ENCODE data around the gene ADARB2.

ADARB2 gene

DNA sequence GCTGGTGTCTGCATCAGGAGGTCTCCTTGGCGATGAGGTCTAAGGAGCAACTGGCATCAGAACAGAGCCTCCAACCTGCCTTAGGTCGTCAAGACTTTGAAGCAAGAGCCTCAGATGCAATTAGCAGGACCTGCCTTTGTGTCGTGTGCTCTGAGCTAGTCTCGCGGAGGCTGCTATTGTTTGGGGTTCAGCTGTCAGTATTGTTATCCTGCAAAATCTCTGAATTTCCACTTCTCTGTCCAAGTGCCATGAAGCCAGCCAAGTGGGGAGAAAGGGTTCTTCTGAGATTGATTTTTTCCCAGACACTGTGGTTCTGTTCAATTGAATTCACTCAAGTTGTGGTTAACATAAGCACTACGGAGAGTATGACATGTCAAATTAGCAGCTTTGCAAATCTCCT is 78.7 kb downstream of the ADARB2 start:
- TF ChIP-seq, protein P1, sequence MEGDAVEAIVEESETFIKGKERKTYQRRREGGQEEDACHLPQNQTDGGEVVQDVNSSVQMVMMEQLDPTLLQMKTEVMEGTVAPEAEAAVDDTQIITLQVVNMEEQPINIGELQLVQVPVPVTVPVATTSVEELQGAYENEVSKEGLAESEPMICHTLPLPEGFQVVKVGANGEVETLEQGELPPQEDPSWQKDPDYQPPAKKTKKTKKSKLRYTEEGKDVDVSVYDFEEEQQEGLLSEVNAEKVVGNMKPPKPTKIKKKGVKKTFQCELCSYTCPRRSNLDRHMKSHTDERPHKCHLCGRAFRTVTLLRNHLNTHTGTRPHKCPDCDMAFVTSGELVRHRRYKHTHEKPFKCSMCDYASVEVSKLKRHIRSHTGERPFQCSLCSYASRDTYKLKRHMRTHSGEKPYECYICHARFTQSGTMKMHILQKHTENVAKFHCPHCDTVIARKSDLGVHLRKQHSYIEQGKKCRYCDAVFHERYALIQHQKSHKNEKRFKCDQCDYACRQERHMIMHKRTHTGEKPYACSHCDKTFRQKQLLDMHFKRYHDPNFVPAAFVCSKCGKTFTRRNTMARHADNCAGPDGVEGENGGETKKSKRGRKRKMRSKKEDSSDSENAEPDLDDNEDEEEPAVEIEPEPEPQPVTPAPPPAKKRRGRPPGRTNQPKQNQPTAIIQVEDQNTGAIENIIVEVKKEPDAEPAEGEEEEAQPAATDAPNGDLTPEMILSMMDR (IDR thresholded peaks at IDR 0.05; ENCODE audit: low read depth, low read length), result no peak
- Histone ChIP-seq H3K36me3 (no peaks in the 10 kb centered on the region), H3K9me3 (no peaks in the 10 kb centered on the region), H3K4me3 (ENCODE audit: low read depth, low read length) (no peak overlapping the region), H3K27me3 (no peaks in the 10 kb centered on the region), H3K4me1 (no peaks in the 10 kb centered on the region)
- DNase-seq, result no peak

DNA sequence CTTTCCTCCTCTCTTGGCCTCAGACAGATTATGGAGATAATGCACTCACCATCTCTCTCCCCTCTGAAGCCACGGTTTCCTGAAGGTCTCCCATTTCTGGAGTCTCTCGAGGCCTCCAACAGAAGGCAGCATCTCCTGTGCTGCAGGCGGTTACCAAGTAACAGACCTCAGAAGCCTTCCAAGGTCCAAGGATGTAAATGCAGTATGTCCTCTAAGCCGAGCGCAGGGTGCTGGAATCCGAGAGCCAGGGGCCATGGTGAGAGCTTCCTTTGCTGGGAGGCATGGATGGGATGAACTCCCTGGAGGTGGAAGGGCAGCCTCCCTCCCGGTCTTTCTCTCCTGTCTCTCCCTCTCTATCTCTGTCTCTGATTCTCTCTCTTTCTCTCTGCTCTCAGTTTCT is 79.8 kb downstream of the ADARB2 start:
- DNase-seq, result no peak
- Histone ChIP-seq H3K27me3 (no peaks in the 10 kb centered on the region), H3K36me3 (no peaks in the 10 kb centered on the region), H3K4me3 (ENCODE audit: low read depth, low read length) (no peak overlapping the region), H3K9me3 (no peaks in the 10 kb centered on the region), H3K4me1 (no peaks in the 10 kb centered on the region)
- TF ChIP-seq, protein P1 (IDR thresholded peaks at IDR 0.05; ENCODE audit: low read depth, low read length), result no peak

DNA sequence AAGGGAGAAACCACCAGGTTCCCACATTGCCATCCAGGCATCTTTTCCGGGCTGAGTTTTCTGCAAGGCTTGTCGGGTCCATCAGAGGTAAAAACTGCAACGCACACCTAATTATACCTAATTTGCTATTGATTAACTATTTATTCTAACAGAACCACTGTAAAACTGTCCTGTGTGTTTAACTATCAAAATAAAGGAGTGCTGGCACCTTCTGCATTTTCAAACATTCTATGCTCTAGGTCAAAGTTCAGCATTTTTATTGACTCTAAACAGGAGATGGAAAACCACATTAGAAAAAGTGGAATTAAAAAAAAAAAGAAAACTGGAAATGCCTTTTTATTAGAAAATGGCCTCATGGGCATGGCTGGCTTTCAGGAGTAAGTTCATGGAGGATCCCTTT is 82.0 kb downstream of the ADARB2 start:
- no peaks in the 10 kb centered on the region for H3K9me3 ChIP-seq
- no peak overlapping the region for H3K4me3 ChIP-seq (ENCODE audit: low read depth, low read length)
- no peaks in the 10 kb centered on the region for H3K27me3 ChIP-seq
- DNase-seq, result no peak
- no peaks in the 10 kb centered on the region for H3K4me1 ChIP-seq
- no peaks in the 10 kb centered on the region for H3K36me3 ChIP-seq
- TF ChIP-seq, protein P1 (IDR thresholded peaks at IDR 0.05; ENCODE audit: low read depth, low read length), result no peak

DNA sequence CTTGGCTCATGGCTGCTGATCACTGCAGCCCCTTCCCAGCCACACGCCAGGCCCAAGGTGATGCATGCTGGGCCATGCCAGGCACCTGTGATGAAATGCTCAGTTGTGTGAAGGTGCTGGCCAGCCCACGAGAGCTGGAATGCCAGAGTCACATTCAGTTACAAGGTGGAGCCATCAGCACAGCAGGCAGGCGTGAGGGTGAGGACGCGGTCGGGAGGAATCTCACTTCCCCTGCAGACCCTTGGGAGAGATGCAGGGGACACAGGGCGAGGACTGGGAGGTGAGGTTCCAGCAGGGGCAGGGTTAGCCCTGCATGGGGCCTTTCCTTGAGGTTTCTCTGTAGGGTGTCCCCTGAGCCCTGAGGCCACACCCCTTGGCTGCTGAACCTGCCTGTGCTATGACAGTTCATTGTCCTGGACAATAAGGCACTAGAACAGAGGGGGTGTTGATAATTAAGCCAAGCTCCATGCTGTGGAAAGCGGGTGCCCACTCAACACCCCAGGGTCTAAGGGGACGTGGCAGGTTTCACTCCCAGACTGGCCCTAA is 82.4 kb downstream of the ADARB2 start:
- Histone ChIP-seq H3K4me3 (ENCODE audit: low read depth, low read length) (no peak overlapping the region), H3K4me1 (no peaks in the 10 kb centered on the region), H3K36me3 (no peaks in the 10 kb centered on the region), H3K9me3 (no peaks in the 10 kb centered on the region), H3K27me3 (no peaks in the 10 kb centered on the region)
- TF ChIP-seq, protein P1 (IDR thresholded peaks at IDR 0.05; ENCODE audit: low read depth, low read length), result no peak
- no peak for DNase-seq

DNA sequence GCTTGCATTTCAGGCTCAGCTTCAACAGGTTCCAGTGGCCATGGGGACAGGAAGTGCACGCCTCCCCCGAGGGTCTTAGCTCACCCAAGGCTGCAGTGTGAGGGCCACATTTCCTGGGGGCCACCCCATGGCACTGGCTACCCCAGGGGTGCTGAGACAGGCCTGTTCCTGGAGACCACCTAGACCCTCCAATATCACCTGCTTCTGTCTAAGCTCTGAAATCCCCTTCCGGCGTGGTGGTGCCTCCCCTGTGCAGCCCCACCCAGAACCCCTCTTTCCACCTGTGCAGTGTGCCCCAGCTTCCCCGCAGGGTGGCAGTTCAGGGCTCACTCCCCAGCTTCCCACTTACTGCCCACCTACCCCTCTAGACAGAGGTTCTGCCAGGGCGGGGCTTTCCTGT is 83.1 kb downstream of the ADARB2 start:
- Histone ChIP-seq H3K36me3 (no peaks in the 10 kb centered on the region), H3K4me1 (no peaks in the 10 kb centered on the region), H3K4me3 (ENCODE audit: low read depth, low read length) (no peak overlapping the region), H3K9me3 (no peaks in the 10 kb centered on the region), H3K27me3 (no peaks in the 10 kb centered on the region)
- DNase-seq, result no peak
- TF ChIP-seq, protein P1 (IDR thresholded peaks at IDR 0.05; ENCODE audit: low read depth, low read length), result no peak

DNA sequence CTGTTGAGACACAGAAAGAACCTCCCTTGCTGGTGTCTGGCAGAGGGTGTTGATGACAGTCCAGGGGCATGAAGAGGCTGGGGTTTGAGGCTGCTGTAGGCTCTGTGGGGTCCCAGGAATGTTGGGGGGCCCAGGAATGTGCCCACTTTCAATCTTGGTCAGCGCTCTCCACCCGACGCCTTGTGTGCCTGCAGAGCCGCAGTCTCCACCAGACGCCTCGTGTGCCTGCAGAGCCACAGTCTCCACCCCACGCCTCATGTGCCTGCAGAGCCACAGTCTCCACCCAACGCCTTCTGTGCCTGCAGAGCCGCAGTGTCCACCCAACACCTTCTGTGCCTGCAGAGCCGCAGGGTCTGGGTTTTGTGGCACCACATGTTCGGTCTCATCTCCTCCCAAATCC is 84.0 kb downstream of the ADARB2 start:
- Histone ChIP-seq H3K4me3 (ENCODE audit: low read depth, low read length) (no peak overlapping the region), H3K4me1 (no peaks in the 10 kb centered on the region), H3K27me3 (no peaks in the 10 kb centered on the region), H3K36me3 (no peaks in the 10 kb centered on the region), H3K9me3 (no peaks in the 10 kb centered on the region)
- TF ChIP-seq, protein P1 (IDR thresholded peaks at IDR 0.05; ENCODE audit: low read depth, low read length), result no peak
- DNase-seq, result no peak

Measured in BE2C (cell line).